DMS79 (cell line): ENCODE results near the gene KCNJ10.

ENCODE experiments used
- DNase-seq: peaks from one replicate; lab custom pipeline; 2025; lab: John Stamatoyannopoulos, UW

KCNJ10 gene

DNA sequence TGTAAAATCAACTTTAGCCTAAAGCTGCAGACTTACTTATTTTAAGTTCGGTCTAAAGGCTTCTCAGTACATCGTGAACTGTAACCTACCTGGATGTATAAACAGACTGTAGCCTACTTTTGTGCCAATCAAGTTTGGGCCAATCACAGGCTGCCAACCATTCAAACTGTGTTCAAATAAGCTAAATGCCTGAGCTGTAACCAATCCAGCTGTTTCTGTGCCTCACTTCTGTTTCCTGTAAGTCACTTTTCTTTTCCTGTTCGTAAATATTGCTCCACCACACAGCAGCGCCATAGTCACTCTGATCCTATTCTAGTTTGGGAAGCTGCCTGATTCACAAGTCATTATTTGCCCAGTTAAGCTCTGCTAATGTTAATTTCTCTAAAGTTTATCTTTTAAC is 78.4 kb downstream of the KCNJ10 start:
- DNase-seq: no peak

DNA sequence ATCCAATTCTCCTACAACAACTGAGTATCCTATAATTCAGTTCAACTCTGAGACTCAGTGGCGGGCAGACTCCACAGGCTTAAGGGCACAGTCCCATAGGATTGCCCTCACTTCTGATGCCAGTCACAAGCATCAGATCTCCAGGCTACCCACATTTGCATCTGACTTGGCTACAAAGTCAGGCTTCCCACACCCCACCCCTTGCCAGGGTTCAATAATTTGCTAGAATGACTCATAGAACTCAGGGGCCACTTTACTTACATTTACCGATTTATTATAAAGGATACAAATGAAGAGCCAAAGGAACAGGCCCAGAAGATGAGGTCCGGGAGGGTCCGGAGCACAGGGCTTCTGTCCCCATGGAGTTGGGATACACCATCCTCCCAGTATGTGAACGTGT is 80.0 kb downstream of the KCNJ10 start:
- no peak for DNase-seq

DNA sequence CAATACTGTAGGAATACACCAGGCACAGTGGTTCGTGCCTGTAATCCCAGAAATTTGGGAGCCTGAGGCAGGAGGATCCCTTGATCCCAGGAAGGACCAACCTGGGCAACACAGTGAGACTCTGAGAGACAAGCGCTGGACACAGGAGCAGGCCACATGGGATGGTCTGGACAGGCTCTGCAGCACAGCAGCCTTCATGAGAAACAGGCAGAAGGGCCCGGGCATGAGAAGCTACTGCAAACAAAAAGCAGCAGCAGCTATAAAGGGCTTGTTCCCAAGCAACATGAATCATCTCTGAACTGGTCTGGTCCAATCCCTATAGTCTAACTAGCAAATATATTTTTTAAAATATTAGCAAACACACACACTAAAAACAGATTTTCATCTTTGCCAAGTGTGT is 80.4 kb downstream of the KCNJ10 start:
- DNase-seq: no peak

DNA sequence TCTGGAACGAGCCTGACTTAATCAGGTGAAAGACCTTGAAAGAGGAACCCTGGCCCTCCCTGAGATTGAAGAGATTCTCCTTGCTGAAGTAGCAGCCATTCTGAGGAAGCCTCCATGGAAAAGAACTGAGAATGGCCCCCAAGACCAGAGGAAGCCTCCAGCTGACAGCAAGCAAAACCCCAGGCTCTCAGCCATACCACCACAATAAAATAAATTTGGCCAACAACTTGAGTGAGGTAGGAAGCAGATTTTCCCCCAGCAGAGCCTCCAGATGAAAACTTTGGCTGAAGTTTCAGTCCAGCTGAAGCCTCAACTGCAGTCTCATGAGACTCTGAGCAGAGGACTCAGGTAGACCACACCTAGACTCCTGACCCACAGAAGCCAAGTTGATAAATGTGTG is 82.0 kb downstream of the KCNJ10 start:
- no peak for DNase-seq

DNA sequence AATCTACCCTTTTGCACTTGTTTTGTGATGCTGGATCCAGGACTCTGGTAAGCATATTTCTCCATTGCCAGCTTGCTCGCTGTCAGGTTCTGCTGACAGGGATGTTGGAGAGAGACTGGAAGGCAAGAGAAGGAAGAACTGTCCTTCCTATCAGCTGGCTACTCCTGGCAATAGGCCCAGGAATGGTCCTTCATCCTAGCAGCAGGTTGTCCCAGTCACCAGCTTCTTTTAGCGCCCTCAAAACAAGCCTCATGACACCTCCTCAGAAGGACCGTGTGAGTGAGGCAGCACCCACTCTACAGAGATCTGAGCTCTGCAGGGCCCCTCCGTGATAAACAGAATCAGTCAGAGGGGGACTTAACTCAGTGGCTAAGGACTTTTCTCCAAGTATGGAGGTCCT is 82.8 kb downstream of the KCNJ10 start:
- DNase-seq: no peak

DNA sequence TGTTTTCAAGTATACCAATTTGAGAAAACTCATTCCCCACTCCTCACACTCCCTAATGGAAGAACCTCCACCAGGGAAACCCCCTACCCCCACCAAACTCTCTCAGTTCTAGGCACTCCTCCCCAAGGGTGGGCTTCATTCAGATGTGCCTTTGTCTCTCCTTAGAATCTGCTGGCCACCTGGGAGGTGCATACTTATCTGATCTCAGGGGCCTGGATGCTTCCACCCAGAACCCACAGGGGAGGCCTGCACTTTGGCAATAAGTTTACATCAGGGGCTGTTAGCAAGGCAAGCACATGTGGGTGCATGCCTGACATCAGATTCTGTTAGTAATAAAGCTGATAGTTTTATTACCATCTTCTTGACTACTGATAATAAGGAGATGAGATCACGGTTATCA is 83.4 kb downstream of the KCNJ10 start:
- no peak for DNase-seq

DNA sequence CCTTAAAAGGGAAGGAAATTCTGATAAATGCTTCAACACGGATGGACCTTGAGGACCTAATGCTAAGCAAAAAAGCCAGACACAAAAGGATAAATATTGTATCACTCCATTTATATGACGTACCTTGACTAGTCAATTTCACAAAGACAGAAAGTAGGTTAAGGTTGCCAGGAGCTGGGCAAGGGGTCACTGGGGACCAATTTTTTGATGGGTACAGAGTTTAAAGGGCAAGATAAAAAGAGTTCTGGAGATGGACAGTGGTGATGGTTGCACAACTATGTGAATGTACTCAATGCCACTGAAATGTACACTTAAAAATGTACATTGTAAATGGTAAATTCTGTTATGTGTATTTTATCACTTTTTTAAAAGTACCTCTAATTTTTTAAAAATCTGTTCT is 83.9 kb downstream of the KCNJ10 start:
- DNase-seq: no peak

DNA sequence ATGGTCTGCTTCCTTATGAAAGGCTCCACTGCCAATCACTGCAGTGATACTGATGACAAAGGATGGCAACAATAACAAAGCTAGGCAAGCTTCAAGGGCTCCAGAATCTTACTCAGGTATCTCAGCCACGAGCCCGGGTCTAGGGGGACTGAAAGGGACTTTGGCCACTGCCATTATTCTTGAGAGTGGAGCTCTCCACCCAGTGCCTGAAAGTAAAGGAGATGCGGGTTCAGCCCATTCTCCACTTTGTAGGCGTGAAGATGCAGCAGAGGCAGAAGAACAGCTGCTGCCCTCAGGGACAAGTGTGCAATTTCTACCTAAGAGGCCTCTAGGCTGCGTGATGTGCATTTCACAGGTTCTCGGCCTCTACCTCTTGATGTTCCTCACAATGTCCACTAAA is 84.5 kb downstream of the KCNJ10 start:
- no peak for DNase-seq

DNA sequence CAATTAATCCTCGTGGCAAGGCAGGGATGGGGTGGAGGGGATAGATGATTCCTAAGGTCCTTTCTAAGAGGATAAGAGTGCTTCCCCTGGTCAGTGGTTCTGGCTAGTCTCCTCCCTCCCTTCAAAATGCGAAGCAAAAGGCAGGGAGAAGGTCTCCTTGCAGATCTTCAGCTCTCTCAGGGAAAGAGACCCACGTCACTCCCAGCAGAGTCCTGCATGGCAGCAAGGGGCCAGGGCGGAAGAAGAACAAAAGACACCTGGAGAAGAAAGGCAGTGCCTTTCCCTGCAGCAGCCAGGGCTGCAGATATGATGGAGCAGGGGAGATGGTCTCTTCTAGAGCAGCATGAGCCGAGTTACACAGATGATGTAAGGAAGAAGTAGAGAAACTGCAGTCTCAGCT is 86.3 kb downstream of the KCNJ10 start:
- no peak for DNase-seq

DNA sequence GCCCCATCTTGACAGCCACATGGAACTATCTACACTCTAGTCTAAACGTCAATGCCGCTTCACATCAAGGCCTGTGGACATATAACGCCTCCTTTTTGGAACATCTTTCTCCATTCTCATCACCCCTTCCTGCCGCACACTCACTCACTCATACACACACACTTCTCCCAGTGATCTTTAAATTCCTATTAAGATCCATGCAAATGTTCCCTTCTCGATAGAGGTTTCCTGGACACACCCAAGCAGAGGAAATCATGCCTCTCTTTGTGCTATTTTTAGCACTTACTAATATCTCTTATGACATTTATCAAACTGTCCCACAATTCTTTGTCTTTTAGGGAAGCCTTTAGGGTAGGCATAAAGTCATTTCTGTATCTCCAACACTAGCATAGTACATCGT is 87.7 kb downstream of the KCNJ10 start:
- DNase-seq: no peak

DNA sequence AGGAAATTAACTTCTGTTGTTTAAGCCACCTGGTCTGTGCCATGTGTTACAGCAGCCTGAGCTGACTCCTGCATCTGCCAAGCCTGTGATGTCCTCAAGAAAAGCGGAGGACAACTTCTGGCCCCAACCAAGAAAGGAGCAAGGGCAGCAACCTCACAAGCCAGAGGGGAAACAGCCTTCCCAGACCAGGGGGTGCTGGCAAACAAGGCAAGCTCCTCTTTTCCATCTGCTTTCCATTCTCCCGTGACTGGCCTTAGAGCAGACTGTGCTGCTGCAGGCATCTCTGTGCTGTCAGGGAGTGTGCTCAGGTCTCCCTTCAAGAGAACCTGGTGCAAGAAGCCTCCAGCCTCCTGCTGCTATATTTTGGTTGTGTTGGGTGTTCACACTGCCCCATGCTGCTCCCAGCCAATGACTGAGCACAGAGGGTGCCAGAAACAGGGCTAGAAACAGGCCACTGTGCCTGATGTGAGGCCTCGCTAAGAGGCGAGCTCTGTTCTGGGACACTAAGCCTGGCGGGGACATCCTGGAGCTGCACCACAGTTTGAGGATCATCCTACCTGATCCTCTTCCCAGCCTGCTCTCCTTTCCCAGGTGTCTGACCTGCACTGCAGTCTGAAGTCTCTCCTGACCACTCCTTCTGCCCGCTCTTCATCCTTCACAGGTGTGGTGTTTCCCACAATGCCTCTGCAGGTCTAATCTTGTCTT is 88.5 kb downstream of the KCNJ10 start:
- DNase-seq: no peak

DNA sequence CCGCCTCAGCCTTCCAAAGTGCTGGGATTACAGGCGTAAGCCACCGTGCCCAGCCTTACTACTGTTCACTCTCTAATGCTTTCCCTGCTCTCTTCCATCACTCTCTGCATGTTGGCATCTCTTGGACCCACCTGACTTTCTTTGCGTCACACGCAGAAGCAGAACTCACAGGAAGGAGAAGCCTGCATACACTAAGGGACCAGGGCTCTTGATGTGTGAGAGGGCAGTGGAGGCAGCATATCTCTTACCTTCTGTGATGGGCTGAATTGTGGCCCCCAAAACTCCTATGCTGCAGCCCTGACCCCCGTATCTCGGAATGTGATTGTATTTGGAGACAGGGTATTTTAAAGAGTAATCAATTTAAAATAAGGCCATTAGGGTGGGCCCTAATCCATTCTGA is 89.2 kb downstream of the KCNJ10 start:
- DNase-seq: no peak

DNA sequence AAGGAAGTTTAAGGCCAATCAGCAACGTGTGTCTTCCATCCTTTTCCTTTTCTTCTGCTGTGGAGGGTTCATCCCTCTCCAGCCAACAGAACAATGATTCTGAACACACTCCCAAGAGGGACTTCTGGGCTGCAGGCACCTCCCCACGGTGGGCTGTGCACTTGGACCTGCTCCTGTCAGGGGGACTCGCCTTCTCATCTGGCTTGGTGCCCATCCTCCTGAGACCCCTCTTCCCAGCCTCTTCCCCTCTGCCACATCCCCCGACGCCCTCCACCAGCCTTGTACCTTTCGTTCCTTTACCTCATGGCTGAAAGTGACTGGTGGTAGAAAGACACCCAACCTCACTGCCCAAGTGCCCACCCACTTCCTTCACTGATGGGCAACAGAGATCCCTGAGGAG is 89.9 kb downstream of the KCNJ10 start:
- no peak for DNase-seq

DNA sequence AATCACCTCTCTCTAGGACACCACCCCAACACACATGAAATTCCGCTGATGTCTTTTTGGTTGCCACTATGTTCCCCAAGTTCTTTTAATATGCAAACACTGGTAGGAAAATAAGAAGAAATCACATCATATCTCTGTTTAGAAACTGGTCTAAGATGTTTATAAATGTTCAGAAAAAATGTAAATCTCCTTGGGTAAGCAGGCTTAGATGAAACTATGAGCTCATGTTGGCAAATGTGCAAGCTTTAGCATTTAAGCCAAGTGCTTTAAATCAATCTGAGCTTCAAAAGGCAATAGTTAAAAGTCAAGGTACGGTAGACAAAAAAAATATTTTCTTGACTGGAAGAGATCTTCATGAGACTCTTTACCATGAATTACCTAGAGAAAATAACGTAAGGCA is 90.7 kb downstream of the KCNJ10 start:
- no peak for DNase-seq

DNA sequence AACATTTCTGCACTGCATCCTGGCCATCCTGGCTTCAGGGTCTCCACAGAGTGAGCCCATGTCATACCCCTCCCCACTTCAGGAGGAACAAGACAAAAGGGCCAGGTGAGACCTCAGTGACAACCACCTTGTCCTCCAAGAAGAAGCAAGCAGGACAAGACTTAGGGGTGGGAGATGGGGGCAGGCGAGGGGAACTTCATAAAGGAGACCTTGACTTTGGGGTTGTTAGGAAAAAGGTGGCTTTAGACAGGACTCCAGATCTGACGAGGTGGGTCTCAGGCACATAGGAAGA is 91.9 kb downstream of the KCNJ10 start:
- DNase-seq: no peak

DNA sequence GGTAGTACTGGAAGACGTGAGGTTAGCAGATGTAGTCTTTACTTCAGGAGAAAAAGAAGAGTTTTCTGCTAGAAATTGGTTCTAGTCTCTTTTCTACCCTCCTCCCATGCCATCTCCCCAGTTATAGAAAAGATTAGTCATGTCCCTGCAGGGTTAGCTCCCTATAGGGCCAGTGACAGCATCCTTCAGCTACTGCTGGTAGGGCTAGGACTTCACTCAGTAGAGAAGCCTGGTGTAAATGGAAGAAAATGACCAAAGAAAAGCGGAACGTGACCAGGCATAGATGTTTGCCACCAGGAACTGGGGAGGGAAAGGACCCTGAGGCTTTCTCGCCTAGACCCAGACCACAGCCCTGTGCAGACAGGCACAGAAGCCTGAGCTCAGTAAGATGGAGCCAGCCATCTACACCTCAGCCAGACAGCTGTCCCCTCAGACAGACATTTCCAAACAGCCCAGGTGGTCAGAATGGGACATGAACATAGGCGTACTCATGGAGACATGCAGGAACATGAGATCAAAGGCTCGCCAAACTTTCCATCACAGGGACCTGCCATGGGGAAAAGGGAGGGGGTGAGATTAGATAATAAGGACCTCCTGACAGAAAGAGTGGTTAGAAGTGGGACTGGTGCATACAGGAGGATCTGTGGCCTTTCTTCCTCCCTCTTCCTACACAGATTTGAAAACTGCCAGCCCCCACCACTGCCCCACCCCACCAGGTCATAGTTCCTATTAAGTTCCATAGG is 92.4 kb downstream of the KCNJ10 start:
- DNase-seq: no peak

DNA sequence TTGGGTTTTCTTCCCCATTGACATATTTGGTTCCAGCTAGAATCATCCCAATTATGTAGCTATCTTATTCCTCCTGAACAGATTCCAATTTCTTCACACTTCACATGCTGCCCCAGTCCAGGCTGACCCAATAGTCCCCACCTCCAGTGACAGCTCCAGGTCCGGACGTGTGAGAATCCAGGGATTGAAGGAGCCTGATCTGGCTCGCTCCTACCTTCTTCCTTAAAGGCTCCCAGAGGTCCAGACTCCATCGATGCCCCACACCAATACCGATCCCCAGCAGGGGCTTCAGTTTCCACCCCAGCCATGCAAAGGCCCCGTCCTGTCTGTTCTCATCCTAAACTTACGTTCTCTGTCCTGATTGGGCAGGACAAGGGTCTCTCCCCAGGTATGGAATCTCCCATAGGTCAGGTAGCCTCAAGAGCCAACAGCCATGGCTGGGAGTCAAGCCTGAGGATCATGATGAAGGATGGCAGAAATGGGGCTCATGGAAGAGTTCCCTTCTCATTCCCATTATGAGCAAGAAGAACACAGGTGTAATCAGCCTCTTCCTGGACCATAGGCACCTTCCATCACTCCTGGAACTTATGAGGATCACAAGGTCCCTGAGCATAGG is 95.5 kb downstream of the KCNJ10 start:
- DNase-seq: no peak

DNA sequence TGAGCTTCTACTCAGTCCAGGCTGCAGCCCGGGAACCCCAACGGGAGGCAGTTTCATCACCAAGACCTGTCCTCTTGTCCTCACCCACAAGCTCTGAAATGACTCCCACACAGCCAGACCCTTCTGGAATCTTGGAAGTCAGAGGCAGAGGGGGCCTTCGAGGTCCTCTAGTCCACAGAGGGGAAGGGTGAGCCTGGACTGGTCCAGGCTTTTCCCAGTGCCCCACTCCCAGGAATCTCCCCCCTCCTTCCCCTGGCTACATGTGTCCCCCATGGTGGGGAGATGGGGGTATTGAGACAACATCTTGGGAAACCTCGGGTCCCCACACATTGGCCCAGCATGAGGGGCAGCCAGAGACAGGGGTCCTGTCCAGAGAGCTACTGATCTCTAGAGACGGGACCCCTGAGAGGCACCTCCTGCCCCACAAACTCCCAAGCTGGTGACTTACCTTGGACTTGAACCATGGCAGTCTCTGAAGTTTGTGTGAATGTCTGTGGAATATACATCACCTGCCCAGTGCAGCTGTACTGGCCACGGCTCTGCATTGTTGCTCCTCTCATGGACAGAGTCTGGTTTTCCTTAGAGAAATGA is 96.5 kb downstream of the KCNJ10 start:
- DNase-seq: no peak

DNA sequence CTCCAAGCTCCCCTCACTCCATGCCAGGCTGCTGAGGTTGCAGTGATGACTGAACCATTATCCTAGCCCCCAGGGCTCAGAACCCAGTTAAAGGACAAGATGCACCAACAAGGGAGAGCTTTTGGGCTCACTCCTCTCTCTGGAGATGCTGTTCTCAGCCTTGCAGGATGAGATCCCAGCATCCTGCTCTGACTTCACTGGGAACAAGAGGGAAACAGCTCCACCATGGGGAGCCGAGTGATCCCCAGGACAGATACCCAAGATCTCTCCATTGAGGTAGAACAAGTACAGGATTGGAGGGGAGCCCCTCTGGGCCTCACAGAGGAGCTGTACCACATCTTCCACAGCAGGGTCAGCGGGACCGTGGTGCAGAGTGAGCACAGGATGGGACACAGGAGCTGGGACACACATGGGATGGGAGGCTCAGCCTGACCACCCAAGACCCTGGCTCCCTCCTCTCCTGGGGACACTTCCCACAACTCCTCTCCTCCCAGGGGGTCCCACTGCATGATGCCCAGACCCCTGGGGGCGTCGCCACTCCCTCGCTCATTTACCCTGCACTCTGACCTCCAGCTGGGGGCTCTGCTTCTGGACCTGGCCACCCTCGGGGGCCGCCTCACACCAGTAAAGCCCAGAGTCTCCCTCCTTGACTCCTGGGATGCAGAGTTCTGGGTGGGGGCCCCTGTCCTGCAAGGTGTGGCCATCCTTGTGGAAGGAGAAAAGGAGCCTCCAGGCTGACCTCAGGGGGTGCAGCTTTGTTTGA is 97.3 kb downstream of the KCNJ10 start:
- DNase-seq: no peak

DNA sequence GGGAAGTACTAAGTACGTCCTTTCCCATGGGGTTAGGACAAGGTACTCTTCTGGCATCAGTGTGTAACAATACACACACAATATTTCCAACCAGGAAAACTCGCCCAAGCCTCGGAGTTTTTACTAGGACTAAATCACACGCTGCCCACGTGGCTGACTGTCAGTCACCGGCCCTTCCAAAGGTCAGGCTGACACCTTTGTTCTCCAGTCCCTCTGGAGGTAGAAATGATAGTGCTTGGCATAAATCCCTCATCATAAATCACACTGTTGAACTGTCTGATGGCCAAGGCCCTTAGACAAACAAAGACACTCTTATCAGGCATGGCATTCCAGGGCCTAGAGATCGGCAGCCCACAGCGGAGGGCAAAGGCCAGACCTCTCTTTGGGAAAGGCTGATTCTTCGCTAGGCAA is 99.0 kb downstream of the KCNJ10 start:
- DNase-seq: no peak

DNA sequence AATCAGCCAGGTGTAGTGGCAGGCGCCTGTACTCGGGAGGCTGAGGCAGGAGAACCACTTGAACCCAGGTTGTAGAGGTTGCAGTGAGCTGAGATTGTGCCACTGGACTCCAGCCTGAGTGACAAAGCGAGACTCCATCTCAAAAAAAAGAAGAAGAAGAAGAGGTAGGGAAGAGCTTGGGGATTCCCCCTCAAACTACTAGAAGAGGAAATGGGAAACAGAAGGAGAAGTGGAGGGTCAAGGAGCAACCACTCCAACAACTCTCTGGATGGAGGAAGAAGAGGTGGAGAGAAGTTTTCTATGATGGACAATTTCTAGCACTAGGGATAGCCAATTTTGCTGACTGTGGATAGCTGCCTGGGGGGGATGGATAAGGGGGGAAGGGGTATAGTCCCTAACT is 101.1 kb downstream of the KCNJ10 start:
- DNase-seq: no peak

DNA sequence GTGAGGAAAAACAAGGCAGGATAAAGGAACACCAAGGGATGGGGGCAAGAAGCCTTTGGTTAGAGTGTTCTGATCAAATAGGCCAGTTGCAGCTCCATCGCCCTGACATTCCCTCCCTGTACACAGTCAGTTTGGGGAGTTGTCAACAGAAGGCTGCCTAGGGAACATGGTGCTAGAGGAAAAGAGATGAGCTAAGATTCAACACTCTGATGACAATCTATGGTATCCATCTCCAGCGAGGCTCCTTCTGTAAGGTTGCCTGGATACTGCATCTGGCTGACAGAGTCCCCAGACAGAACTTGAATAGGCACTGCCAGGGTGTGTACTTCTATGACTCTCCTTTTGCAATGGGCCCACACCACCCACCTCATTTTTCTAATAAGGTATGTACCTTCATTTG is 104.7 kb downstream of the KCNJ10 start:
- DNase-seq: no peak

DNA sequence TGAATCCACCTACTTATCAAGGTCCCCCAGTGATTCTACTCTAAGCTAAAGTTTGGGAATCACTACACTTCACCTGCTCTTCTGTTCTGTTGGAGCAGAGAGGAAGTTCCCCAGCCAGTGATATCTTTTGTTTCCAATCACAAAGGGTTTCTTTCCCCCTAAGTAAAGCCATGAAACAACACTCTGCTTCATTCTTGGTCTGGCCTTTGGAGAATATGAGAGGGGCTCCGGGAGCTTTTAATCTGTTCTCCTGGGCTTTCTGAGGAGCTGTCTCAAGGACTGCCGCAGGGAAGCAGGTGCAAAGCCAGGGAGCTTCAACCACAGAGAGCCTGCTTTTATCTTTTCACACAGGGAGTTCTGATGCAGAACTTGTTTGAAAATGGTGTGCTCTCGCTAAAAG is 105.8 kb downstream of the KCNJ10 start:
- peak; percentile 76 for DNase-seq
